Posterior cingulate gyrus (tissue), 11 donors: ENCODE data around the gene XDH.

Source experiments
- DNase-seq, 10 donors: peaks; one replicate each; pipeline versions ENCODE4 v3.0.0 to v3.0.0-alpha.2; 2020 to 2021; ENCODE audit warnings: mixed read lengths in 3 of 10
- intact Hi-C: fragments of 100-400 bp; cut with DNase I; formaldehyde crosslinking; loops from one replicate; pipeline ENCODE4 v1.15.1; 2023

The XDH gene

DNA sequence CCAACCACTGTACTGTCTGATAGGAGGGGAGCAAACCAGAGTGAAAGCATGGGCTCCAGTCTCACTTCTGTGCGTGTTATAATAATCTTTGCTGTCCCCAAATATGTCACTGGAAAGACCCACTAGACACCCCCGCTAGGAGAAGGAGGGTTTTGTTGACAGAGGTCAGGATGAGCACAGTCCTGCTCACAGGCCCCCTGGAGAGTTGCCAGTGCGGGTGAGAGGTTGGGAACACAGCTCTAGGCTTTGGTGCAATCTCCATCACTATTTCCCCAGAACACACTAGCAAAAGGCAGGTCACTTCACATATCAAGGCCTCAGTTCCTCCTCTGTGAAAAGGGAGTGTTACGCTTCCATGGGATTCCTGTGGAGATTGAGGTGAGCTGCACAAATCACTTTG lies 9.7 kb downstream of the XDH start:
- intact Hi-C loops = no loop called here
- DNase-seq = no peak

DNA sequence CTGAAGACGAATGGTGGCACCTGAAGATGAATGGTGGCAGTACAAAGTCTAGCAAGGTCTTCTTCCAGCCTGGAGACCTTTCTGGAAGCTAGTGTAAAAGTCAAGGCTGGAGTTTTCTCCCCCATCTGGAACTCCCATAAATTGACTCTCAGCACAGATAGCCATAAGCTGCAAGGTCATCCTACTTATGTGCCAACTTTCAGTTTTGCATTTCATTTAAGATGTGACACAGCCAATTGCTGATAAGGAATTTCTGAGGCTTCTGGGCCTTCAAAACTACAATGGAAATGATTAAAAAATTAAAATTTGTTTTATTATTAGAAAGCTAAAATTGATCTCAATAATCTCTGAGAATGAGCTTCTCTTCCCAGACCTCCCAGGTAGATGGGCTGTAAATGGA lies 10.2 kb downstream of the XDH start:
- no peak for DNase-seq
- intact Hi-C loops = no loop called here

DNA sequence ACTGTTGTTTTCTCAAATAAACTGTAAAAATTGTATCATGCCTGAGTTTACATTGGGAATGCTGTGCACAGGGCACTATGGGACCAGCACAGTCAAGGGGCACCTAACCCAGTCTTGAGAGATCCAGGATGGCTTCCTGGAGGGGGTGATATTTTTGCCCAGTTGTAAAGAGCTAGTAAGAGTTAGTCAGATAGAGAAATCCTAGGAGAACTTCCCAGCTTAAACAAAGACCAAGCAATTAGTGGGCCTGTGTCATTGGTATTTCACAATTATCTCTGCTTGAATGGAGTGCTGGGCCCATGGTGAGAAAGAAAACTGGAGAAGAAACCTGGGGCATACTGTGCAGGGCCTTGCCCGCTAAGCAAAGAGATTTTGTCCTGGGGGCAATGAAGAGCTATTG lies 12.2 kb downstream of the XDH start:
- intact Hi-C loops = no loop called here
- DNase-seq = no peak

DNA sequence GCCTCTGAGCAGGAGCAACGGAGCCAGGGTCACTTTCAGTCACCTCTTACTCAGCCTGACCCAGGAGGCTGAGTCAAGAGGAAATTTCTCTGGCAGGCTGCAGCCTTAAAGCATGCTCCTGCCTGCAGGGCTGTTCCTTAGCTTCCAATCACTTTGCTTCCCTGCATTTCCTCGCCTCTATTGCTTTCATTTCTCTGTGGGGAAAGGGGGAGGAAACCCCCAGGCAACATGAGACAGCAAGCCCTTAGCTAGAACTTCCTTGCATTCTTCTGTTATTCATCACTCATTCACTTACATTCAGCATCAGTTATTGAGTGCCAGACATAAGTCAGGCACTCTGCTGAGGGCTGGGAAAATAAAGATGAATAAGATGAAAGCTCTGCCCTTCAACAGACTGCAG lies 13.0 kb downstream of the XDH start:
- intact Hi-C loops = no loop called here
- no peak for DNase-seq

DNA sequence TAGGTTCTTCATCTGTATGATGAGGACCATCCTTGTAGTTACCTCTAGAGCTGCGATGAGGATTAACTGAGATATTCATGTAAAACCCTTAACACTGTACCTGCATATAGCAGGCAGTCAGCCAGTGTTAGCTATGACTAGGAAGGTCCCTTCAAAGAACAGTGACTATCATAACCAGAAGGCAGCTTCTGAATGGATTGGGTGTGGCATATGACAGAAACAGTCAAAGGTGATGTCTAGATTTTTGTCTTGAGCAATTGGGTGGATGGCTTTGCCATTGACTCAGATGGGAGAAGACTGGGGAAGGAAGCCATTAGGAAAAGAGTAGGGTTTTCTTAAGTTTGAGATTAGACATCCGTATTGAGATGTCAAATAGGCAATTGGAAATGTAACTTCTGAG lies 15.7 kb downstream of the XDH start:
- intact Hi-C loops = no loop called here

DNA sequence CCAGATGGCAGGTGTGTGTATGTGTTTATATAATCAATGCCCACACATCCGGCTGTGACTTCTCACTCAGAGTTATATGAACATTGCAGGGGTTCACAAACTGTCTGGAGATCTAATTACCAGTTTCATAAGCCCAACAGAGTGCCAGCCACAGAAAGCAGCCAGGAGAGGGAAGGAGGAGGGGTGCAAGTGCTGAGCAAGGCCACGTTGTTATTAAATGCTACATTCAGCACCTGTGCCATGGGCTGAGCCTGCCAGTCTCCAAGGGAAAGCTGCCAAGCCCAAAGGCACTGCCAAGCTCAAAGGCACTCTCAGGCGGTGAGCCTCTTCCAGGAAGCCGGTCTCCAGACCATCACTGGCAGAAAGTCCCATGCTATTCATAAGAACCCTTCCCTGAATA lies 17.4 kb downstream of the XDH start:
- DNase-seq = peak in 5 of 10 donors; percentile 14 to 79 (median 28)
- intact Hi-C loops = no loop called here

More for the DNA sequence above, 15.7 kb downstream of the XDH start:
- DNase-seq = no peak

DNA sequence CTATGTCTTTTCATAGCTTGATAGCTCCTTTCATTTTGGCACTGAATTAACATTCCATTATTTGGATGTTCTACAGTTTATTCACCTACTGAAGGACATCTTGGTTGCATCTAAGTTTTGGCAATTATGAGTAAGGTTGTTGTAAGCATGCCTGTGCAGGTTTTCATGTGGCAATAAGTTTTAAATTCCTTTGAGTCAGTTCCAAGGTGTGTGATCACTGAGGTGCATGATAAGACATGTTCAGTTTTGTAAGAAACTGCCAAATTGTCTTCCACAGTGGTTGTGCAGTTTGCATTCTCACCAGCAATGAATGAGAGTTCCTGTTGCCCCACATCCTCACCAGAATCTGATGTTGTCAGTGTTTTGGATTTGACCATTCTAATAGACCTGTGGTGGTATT lies 24.2 kb downstream of the XDH start:
- no peak for DNase-seq
- intact Hi-C loops = no loop called here

DNA sequence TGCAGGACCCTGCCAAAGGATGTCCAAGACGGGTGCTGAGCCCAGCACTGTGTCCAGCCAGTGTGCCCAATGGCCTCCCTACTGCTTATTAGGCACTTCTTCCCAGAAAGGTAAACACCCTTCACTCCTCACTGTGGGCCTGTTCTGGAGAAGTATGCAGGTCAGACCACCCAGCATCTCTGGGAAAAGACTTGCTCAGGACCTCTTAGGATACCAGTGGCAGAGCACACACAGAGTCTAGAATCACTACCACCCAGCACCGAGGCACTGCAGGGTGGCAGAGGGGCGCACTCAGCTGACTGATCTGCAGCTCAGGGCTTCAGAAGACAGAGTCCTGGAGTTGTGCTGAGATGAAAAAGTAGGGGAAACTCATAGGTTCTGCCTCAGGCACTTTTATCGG lies 25.8 kb downstream of the XDH start:
- no peak for DNase-seq
- intact Hi-C loops = no loop called here

DNA sequence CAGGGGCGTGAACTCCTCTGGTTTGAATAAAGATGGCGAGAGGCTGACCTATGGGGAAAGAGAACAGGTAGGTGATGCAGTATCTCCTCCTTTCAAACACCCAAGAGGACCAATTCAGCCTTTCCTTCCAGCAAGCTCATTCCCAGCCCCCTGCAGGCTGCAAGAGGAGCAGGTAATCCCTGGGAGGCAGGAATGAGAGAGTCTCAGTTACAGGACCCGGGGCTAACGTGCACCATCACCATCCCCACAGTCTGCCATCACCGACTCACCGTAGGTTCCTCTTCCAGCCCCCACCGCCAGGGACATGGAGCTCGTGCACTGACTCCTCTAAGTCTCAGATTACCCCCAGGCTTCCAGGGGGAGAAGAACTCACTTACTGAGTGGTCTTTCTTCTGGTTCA lies 26.7 kb downstream of the XDH start:
- no peak for DNase-seq
- intact Hi-C loops = no loop called here

DNA sequence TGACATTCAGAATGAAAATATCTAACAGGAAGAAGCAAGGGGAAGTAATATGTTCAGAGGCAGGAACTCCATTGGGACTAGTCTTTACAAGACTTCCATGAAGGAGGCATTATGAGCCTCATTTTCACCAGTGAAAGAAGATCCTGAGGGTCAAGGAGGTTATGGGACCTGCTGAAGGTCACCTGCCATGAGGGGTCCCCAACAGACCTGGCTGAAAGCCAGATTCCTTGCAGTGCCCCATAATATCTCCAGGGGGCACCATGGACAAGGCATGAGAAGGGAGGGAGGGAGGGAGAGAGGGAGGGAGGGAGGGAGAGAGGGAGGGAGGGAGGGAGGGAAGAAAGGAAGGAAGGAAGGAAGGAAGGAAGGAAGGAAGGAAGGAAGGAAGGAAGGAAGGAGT lies 27.9 kb downstream of the XDH start:
- intact Hi-C loops = no loop called here
- no peak for DNase-seq

DNA sequence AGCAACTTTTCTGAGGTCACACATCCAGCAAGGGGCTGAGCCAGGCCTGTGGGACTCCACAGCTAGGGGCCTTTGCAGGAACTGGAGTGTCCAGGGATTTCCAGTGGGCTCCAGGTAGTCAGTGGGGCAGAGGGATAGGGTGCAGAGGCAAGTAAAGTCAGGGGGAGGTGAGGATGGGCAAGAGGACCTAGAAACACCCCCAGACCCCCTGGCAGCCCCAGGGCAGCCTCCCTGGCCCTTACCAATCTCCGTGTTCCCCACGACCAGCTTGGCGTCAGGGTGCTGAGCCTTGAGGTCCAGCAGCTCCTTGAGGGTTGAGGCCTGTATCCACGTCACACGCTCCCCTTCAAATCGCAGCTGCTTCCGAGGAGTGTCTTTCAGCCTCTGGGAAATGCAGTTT lies 28.4 kb downstream of the XDH start:
- DNase-seq = no peak
- intact Hi-C loops = no loop called here

DNA sequence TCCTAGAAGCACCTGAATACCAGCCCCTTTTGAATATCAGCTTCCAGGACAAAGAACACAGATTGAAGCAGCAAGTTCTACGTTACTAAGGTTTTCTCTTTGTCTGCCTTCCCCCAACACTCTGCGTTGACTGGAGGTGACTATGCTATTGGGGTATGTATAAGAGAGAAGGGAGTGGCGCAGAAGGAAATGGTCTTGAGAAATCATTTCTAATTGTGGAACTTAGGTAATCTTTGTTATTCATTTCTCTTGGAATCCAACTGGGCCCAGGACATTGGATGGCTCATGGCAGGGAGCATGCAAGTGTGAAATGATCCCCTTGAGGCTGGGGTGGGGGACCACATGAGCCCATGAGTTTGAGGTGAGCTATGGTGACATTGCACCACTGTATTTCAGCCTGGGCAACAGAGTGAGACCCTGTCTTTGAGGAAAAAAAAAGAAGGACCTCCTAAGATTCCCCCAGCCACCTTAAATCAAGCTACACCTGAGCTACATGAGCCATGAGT lies 29.7 kb downstream of the XDH start:
- intact Hi-C loops = no loop called here
- DNase-seq = no peak

DNA sequence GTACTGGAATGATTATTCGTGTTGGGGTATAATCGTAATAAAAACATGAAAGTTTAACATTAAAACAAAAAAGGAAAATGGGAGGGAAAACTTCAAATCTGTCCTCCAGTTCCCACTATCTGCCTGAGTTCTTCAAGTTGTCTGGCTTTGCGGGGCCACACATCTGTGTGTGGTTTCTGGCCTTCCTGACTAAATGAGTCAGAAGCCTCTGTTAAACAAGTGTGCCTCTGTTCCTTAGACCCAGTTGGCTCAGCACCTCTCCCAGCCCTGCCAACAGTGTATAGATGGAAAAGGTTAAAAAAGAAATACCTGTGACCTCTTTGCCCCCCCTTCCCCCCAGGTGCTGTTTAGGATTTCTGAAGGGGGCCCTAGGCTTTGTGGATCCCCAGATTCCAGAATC lies 30.2 kb downstream of the XDH start:
- DNase-seq = no peak
- intact Hi-C loops = no loop called here

DNA sequence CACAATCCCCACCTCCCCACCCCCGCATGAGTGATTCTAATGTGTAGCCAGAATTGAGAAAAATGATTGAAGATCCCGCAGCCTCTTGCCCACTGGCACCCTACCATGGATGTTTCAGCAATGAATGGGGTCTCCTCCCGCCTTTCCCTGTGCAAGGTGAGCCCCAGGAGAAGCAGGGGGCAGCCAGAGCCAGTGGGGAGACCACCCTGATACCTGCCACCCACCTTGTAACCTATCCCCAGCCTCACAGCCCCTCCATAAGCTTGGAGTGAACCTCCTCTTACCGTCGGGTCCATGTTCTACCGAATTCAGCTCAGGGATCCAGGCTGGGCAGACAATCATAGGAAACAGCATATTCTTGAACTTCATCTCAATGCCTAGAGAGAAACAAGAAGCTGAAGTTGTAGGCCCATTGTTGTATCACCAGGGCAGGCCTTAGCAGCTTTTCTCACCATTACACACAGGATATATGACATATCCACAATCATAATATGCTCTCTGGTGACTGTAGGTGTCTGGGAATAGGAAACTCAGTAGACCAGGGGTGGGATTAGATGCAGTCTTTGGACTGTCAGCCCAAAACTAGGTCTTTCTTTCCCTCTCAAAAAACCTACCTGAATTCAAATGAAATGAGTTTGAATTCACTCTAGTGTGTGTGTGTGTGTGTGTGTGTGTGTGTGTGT lies 30.9 kb downstream of the XDH start:
- intact Hi-C loops = no loop called here
- no peak for DNase-seq

DNA sequence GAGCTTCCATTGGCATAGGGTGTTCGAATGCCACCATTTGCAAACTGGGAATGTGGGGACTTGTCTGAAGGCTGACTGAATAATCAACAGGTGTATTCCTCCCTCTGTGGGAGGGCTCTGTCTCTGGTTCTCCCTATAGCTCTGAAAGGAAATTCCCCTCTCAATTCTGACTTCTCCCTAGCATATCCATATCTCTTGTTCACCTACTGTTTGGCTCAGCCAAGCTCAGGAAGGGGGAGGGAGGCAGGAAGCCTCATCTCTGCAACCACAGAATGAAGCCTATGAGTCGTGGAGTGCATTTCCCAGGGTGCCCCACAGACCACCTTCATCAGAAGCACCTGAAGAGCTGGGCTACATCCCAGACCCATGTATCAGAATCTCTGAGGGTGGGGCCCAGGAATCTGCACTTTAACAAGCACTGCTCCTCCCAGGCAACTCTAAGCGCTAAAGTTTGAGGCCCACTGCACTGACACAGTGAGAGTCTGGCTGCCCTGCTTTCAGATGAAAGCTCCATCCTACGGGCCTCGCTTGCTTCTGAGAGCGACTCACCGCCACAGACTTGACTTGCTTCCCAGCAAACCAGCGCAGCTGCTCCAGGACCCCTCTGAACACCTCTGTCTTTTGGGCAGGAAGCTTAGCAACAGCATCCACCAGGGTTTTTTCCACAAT lies 32.0 kb downstream of the XDH start:
- intact Hi-C loops = no loop called here
- no peak for DNase-seq

DNA sequence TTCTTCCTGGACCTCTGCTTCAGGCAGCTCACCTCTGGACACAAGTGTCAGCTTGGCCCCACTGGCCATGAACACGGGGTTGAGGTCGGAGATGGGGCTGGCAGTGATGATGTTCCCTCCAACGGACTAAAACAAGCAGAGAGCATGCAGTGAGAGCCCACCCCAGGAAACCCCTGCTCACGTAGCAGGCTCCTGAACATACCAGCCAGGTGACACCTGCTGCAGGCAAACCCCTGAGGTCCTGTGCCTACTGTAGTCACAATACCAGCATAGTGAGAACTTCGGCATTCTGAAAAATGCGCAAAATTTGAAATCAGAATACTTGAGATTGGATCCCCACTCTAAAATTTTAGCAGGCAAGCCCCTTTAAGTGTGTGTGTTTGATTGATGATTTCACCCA lies 32.9 kb downstream of the XDH start:
- intact Hi-C loops = no loop called here
- DNase-seq = no peak

DNA sequence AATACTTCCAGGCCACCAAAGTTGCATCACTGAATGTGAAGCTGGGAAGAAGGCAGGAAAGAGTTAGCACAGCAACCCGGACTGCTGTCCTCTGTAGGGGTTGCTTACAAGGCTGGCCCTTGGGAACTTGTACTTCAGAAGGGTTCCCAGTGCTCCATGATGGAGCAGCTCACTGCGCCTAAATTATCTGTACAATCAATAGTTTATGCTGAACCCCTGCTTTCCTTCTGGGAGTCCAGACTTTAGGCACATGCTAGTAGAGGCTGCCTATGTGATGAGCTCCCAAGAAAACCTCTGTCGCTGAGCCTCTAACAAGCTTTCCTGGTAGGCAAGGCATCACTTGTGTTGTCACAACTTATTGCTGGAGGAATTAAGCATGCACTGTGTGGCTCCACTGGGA lies 34.3 kb downstream of the XDH start:
- DNase-seq = no peak
- intact Hi-C loops = no loop called here

DNA sequence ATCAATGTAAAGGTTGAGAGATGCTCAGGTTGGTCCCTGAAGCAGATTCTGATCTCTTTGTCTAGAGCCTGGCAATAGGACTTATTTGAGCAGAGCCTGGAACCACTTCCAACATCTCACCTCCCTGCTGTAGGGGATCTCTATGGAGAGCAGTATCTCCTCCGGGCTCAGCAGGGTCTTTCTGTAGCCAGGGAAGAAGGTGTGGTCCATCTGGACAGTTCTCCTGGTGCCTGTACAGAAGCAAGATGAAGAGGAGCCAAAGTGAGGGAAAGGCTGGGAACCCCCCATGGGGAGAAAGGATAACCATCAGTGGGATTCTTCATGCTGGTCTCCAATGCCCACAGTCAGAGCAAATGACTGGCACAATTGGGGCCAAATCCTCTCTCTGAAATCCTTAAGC lies 34.8 kb downstream of the XDH start:
- intact Hi-C loops = no loop called here
- no peak for DNase-seq

DNA sequence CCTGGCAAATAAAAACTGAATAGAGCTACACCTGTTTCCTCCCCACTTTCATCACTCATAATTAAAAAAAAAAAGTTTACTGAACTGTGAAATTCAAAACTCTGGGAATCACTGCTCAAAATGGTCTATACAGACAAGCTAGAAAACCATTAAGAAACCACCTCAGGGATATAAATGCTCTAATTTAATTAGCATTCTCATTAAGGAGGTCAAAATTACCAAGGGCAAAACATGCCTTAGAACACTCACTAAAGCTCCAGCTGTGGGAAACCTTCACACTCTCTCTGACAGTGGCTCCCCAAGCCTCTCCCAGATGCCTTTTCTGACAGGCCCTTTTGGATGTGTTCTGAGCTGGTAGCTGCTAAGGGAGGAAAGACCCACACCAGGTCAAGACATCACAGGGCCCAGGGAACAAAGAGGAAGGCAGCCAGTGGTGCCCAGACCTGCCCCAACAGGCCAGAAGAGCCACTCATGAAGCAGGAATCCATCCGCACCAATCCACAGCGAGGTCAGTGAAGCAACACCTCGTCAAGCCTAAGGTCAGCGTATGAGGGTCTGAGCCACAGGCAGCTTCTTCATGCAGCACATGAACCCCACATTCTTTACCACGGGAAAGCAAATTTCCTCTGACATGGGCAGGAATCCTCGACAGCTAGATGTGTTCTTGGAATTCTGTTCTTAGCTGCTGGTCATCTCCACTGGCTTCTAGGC lies 35.6 kb downstream of the XDH start:
- DNase-seq = no peak
- intact Hi-C loops = no loop called here

DNA sequence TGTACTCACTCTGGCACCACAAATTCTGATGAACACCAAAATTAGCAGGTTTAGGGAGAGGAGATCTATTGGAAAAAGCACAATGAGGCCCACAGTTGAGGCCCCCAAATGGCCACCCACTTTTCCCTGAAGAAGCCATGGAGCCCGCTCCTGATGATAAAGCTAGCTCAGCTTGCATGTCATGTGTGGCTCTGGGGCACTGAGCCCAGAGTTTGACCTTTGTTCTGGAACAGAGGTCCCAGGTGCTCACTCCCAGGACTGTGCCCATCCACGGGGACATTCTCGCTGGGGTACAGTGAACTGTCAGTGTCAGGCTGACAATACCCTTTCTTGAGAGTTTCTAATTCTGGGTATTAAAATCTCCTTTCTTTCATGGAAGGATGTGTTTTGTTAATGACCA lies 36.2 kb downstream of the XDH start:
- intact Hi-C loops = no loop called here
- DNase-seq = no peak

DNA sequence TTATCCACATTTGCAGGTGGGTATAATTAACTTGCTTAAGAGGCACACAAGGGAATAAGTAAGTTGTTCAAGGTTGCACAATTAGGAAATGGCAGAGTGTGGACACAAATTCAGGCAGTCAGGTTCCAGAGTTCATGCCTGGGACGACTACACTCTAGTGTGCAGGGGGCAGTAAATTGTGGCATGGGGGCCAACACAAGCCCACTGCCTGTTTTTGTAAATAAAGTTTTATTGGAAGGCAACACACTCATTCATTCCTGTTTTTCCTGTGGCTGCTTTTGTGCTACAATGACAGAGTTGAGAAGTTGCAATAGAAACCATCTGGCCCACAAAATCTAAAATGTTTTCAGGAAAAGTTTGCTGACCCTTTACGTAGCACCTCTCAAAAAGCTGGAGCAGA lies 41.4 kb downstream of the XDH start:
- no peak for DNase-seq
- intact Hi-C loops = no loop called here

DNA sequence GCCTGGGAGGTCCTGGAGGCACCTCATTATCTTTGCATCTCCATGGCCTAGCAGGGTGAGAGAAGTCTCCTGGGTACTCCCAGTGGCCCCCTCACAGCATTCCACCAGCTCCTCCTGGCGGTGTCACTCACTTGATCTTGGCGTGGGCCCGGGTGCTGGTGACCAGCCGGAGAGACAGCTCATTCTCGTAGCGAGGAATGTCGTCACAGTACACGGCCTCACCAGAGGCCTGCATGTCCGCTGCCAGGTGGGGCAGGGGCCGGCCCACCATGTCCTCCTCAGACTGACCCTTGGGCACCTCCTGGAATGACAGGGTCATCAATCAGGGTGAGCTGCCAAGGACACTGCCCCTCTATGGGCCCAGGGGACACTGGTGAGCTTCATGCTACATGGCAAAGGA lies 42.4 kb downstream of the XDH start:
- no peak for DNase-seq
- intact Hi-C loops = no loop called here
